ENCODE results near the gene ADCYAP1. TPM values are rescaled to one million over a fixed set of nuclear protein-coding genes. Genes with fewer than 3 reads are reported as not detected.

Gene ADCYAP1
- total RNA-seq, 1 experiment from 2014 or later = not detected

DNA sequence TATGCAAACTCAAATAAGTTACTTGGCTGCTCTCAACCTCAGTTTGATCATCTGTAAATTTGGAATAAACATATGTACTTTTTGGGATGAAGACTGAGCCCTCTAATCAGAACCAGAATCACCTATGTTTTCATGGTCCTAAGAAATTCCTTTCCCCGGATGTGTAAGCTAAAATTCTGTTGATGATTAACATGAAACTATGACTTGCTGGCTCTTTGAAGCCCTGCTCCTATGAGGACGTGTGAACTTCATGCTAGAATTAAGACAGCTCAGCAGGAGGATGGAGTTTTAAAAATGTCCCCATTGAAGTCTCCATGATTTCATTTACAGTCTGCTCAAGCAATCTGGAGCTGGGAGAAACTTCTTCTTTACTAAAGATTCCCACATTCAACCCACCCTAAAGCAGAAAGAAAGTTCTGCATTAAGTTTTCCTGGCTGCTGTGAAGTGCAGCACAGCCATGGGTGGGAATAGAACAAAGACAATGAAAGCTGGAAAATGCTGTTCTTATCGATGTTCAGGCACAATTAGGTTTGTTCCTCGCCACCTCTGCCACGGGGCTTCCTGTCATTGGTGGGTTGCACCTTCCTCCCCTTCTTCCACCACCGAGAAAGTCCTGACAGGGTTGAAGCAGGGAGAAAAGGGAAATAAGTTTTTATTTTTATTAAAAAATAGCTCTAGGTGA lies 50.9 kb downstream of the ADCYAP1 start:
- Histone ChIP-seq H2BK20ac (ENCODE audit: low read depth, low read length, poor library complexity, severe bottlenecking) (no peak overlapping the region), H2AFZ (ENCODE audit: low read length) (no peak overlapping the region), H2BK5ac (ENCODE audit: insufficient read length, low read length) (no peak overlapping the region), H4K5ac (ENCODE audit: insufficient read length, low read depth, low read length) (no peak overlapping the region), H3T11ph (ENCODE audit: low read length) (no peak overlapping the region), H4K91ac (ENCODE audit: insufficient read length, low read depth, low read length) (no peak overlapping the region), H3K9me3 (ENCODE audit: control insufficient read depth, low read depth, low read length) (no peaks in the 10 kb centered on the region), H3K27me3 (ENCODE audit: insufficient read depth, low read length) (no peaks in the 10 kb centered on the region), H3K14ac (ENCODE audit: insufficient read depth, low read length) (no peak overlapping the region), H3K4me2 (ENCODE audit: insufficient read depth, insufficient read length, low read length) (no peak overlapping the region), H3K23ac (ENCODE audit: insufficient read length, low read depth, low read length) (no peak overlapping the region), H3K9ac (ENCODE audit: extremely low read depth, insufficient read length, low read length) (no peak overlapping the region), H3K79me1 (ENCODE audit: insufficient read depth, low read depth, low read length, poor library complexity, severe bottlenecking) (no peaks in the 10 kb centered on the region), H2BK15ac (ENCODE audit: low read depth, low read length) (no peak overlapping the region), H3K27ac (ENCODE audit: insufficient read length, low read depth, low read length) (no peak overlapping the region), H4K20me1 (ENCODE audit: control insufficient read depth, insufficient read depth, insufficient read length) (no peaks in the 10 kb centered on the region), H2AK5ac (ENCODE audit: insufficient read length, low read length) (no peak overlapping the region), H2BK12ac (ENCODE audit: insufficient read length, low read depth, low read length) (no peak overlapping the region), H3K56ac (ENCODE audit: insufficient read length, low read depth, low read length) (no peak overlapping the region), H3K4me1 (ENCODE audit: insufficient read depth, low read length) (no peaks in the 10 kb centered on the region), H2BK120ac (ENCODE audit: low read depth, low read length, poor library complexity, severe bottlenecking) (no peak overlapping the region), H3K4ac (ENCODE audit: low read depth, low read length) (no peak overlapping the region), H4K8ac (replicated peaks; ENCODE audit: insufficient read length, low read depth, low read length) (no peak overlapping the region), H3K79me2 (ENCODE audit: insufficient read depth, low read length) (no peaks in the 10 kb centered on the region), H3K18ac (ENCODE audit: insufficient read length, low read depth, low read length) (no peak overlapping the region), H3K23me2 (ENCODE audit: insufficient read length, low read depth, low read length, poor library complexity, severe bottlenecking) (no peaks in the 10 kb centered on the region)
- H3K4me3 Mint-ChIP-seq = no peak overlapping the region
- H3K27me3 Mint-ChIP-seq (ENCODE audit: low read depth) = peaks cover 10% of the 10 kb centered on the region
- H3K27ac Mint-ChIP-seq = no peak overlapping the region
- no peaks in the 10 kb centered on the region; a peak in 1 of 5 replicates for H3K9me3 Mint-ChIP-seq
- H3K36me3 Mint-ChIP-seq (ENCODE audit: insufficient read depth in 1 of 3, low read depth in 3 of 3) = no peaks in the 10 kb centered on the region
- no CpG with 5 or more reads among the region's 6 CpGs for WGBS (ENCODE audit: extremely low coverage, insufficient read length, low lambda C conversion rate)
- TF ChIP-seq, protein P1, sequence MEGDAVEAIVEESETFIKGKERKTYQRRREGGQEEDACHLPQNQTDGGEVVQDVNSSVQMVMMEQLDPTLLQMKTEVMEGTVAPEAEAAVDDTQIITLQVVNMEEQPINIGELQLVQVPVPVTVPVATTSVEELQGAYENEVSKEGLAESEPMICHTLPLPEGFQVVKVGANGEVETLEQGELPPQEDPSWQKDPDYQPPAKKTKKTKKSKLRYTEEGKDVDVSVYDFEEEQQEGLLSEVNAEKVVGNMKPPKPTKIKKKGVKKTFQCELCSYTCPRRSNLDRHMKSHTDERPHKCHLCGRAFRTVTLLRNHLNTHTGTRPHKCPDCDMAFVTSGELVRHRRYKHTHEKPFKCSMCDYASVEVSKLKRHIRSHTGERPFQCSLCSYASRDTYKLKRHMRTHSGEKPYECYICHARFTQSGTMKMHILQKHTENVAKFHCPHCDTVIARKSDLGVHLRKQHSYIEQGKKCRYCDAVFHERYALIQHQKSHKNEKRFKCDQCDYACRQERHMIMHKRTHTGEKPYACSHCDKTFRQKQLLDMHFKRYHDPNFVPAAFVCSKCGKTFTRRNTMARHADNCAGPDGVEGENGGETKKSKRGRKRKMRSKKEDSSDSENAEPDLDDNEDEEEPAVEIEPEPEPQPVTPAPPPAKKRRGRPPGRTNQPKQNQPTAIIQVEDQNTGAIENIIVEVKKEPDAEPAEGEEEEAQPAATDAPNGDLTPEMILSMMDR (conservative IDR thresholded peaks at IDR 0.05) = no peak
- no peak for DNase-seq
- H3K4me1 Mint-ChIP-seq = peaks cover 7 to 12% of the 10 kb centered on the region in 2 experiments
